GM23338 (cell line): ENCODE results near the gene ATF1. TPM values are rescaled to one million over a fixed set of nuclear protein-coding genes. Genes with fewer than 3 reads are reported as not detected.

Source experiments
- ATAC-seq: fragments of 200-7000 bp; cut with Tn5 transposase; 3 replicates; pipeline ENCODE4 v1.9.1; 2020
- DNase-seq: peaks from one replicate; pipeline ENCODE4 v3.0.0-alpha.2; 2015; ENCODE audit warnings: low spot score
- H2AFZ ChIP-seq: fragments of 200-600 bp; sonication (generic); 2 replicates; pipeline ENCODE4 v1.8.0; 2016; ENCODE audit warnings: antibody characterized with exemption, mild to moderate bottlenecking, moderate library complexity
- H3F3A ChIP-seq: fragments of 200-600 bp; sonication (generic); replicated peaks from 2 replicates; pipeline ENCODE4 v1.8.0; 2017; ENCODE audit warnings: antibody characterized with exemption, mixed run types, low read depth
- H3K27ac ChIP-seq: fragments of 200-600 bp; sonication (generic); 2 replicates; pipeline ENCODE4 v1.6.1; 2016; ENCODE audit warnings: low read depth
- H3K27me3 ChIP-seq: fragments of 200-600 bp; sonication (generic); 2 replicates; pipeline ENCODE4 v1.8.0; 2016; ENCODE audit warnings: mild to moderate bottlenecking, mixed run types, moderate library complexity; ENCODE audit not compliant: insufficient read depth
- H3K36me3 ChIP-seq: fragments of 200-600 bp; sonication (generic); 2 replicates; pipeline ENCODE4 v1.8.0; 2016; ENCODE audit warnings: mild to moderate bottlenecking; ENCODE audit not compliant: insufficient read depth
- H3K4me1 ChIP-seq: fragments of 200-600 bp; sonication (generic); 2 replicates; pipeline ENCODE4 v1.8.0; 2016; ENCODE audit warnings: mild to moderate bottlenecking, moderate library complexity; ENCODE audit not compliant: insufficient read depth
- H3K4me2 ChIP-seq: fragments of 200-600 bp; sonication (generic); 2 replicates; pipeline ENCODE4 v1.7.1; 2017; ENCODE audit warnings: mixed run types
- H3K4me3 ChIP-seq: fragments of 200-600 bp; sonication (generic); 2 replicates; pipeline ENCODE4 v1.6.1; 2016; ENCODE audit warnings: mixed run types
- H3K79me2 ChIP-seq: fragments of 200-600 bp; sonication (generic); replicated peaks from 2 replicates; pipeline ENCODE4 v1.8.0; 2017; ENCODE audit warnings: mild to moderate bottlenecking; ENCODE audit not compliant: insufficient read depth
- H3K9me2 ChIP-seq: fragments of 200-600 bp; sonication (generic); 2 replicates; pipeline ENCODE4 v1.8.0; 2017; ENCODE audit not compliant: insufficient read depth
- H4K20me1 ChIP-seq: fragments of 200-600 bp; sonication (generic); replicated peaks from 2 replicates; pipeline ENCODE4 v1.8.0; 2017; ENCODE audit warnings: mild to moderate bottlenecking; ENCODE audit not compliant: insufficient read depth
- H3K27ac Mint-ChIP-seq: 2 replicates; pipeline ENCODE4 v1.8.0; 2020; ENCODE audit warnings: inconsistent platforms, mild to moderate bottlenecking, moderate library complexity, mixed read lengths
- H3K27me3 Mint-ChIP-seq: 3 replicates; pipeline ENCODE4 v1.8.0; 2022; ENCODE audit warnings: low read depth, mild to moderate bottlenecking, moderate library complexity, mixed read lengths, inconsistent platforms; ENCODE audit not compliant: insufficient read depth, poor library complexity
- H3K36me3 Mint-ChIP-seq: 3 replicates; pipeline ENCODE4 v1.8.0; 2021; ENCODE audit warnings: low read depth, mild to moderate bottlenecking, inconsistent platforms, moderate library complexity, mixed read lengths
- H3K4me1 Mint-ChIP-seq: 3 replicates; pipeline ENCODE4 v1.8.0; 2020; ENCODE audit warnings: mild to moderate bottlenecking, inconsistent platforms, mixed read lengths
- H3K4me3 Mint-ChIP-seq: 3 replicates; pipeline ENCODE4 v1.8.0; 2021; ENCODE audit warnings: moderate library complexity, mild to moderate bottlenecking, inconsistent platforms, mixed read lengths
- H3K9me3 Mint-ChIP-seq: 3 replicates; pipeline ENCODE4 v1.8.0; 2020; ENCODE audit warnings: moderate library complexity, mild to moderate bottlenecking, inconsistent platforms, mixed read lengths
- CREB1 ChIP-seq: fragments of 250-450 bp; sonication (Bioruptor Pico); IDR thresholded peaks from 2 replicates; pipeline ENCODE4 v1.5.0; 2020; ENCODE audit warnings: low read depth, mild to moderate bottlenecking, moderate library complexity
- ETS1 ChIP-seq: IDR thresholded peaks from 2 replicates; pipeline ENCODE4 v1.6.1; 2016; ENCODE audit warnings: antibody characterized with exemption
- EZH2 ChIP-seq: fragments of 200-600 bp; sonication (generic); IDR thresholded peaks from one replicate; pipeline ENCODE4 v1.8.0; 2017; ENCODE audit warnings: antibody characterized with exemption, mild to moderate bottlenecking, low read depth; ENCODE audit not compliant: unreplicated experiment
- EZH2phosphoT487 ChIP-seq: fragments of 200-600 bp; sonication (generic); IDR thresholded peaks from one replicate; pipeline ENCODE4 v1.8.1; 2018; ENCODE audit warnings: antibody characterized with exemption; ENCODE audit not compliant: unreplicated experiment
- JUNB ChIP-seq: IDR thresholded peaks from one replicate; pipeline ENCODE4 v1.6.1; 2016; ENCODE audit warnings: antibody characterized with exemption; ENCODE audit not compliant: unreplicated experiment
- NANOG ChIP-seq: IDR thresholded peaks from 2 replicates; pipeline ENCODE4 v1.6.1; 2016; ENCODE audit warnings: antibody characterized with exemption, borderline replicate concordance
- POLR2AphosphoS5 ChIP-seq: IDR thresholded peaks from 2 replicates; pipeline ENCODE4 v1.6.1; 2016; ENCODE audit warnings: antibody characterized with exemption, low read depth
- STAT1 ChIP-seq: IDR thresholded peaks from one replicate; pipeline ENCODE4 v1.6.1; 2016; ENCODE audit warnings: antibody characterized with exemption; ENCODE audit not compliant: unreplicated experiment
- ZNF114 ChIP-seq: fragments of 250-450 bp; sonication (Bioruptor Pico); IDR thresholded peaks from 2 replicates; pipeline ENCODE4 v1.5.0; 2020; ENCODE audit warnings: mild to moderate bottlenecking, moderate library complexity
- ZNF331 ChIP-seq: fragments of 250-450 bp; sonication (Bioruptor Pico); IDR thresholded peaks from 2 replicates; pipeline ENCODE4 v1.5.0; 2020; ENCODE audit warnings: low read depth, mild to moderate bottlenecking, moderate library complexity
- polyA plus RNA-seq: library from polyadenylated mRNA; unstranded; fragments of >200 nt; fragmentation: Nextera tagmentation; extraction: Ambion mirVana; gene quantifications from 2 replicates; pipeline ENCODE4 v1.2.1, GENCODE V29; 2016
- total RNA-seq: library from RNA; depleted of rRNA; stranded (reverse); fragments of >200 nt; shearing (Covaris generic); gene quantifications from 2 replicates; pipeline ENCODE4 v1.2.3, GENCODE V29; 2014
- TF ChIP-seq, protein P1 (sequence below), 2 experiments: fragments of 200-600 bp in 1 of 2; sonication (generic) in 1 of 2; conservative IDR thresholded peaks; 2 replicates each; pipeline versions ENCODE4 v1.5.1 to v1.6.1; 2016 to 2017; ENCODE audit warnings: antibody characterized with exemption in 2 of 2, low read depth in 2 of 2, mild to moderate bottlenecking in 2 of 2, moderate library complexity in 1 of 2
- TF ChIP-seq, protein P2 (sequence below): IDR thresholded peaks from one replicate; pipeline ENCODE4 v1.6.1; 2018; ENCODE audit warnings: antibody characterized with exemption; ENCODE audit not compliant: unreplicated experiment

The ATF1 gene
- total and polyA plus RNA-seq, 2 experiments from 2014 or later = 17.5 to 22.7 TPM

GRCh38 chr12:50842637-50843493 is 79.0 kb downstream of the ATF1 start, which contains the start of gene TMPRSS12:
Gene TMPRSS12 (plus strand): TSS chr12:50842926. CDS start chr12:50842965, 39 bp downstream.
- peak; percentile 99 for ATAC-seq
- H3K9me2 ChIP-seq = peaks cover 6% of the 10 kb centered on the region; the same call in 1 of the 2 replicates
- H3K4me3 Mint-ChIP-seq = no peak within 1 kb of the TSS
- DNase-seq = peak; percentile 82
- no peaks in the 10 kb centered on the region for H3K36me3 ChIP-seq
- no peak within 1 kb of the TSS for H3K27ac ChIP-seq
- no peaks in the 10 kb centered on the region for H3K79me2 ChIP-seq
- peaks cover 10% of the 10 kb centered on the region; the same call in 2 of the 3 replicates for H3K36me3 Mint-ChIP-seq
- H2AFZ ChIP-seq = peak within 1 kb of the TSS; percentile 33
- peaks cover 3% of the 10 kb centered on the region for H3K27me3 Mint-ChIP-seq
- H3K4me1 Mint-ChIP-seq = no peaks in the 10 kb centered on the region
- H3K4me1 ChIP-seq = peaks cover 11% of the 10 kb centered on the region
- H3K4me3 ChIP-seq = peak within 1 kb of the TSS; percentile 44
- H3K4me2 ChIP-seq = peak within 1 kb of the TSS; percentile 66
- peaks cover 11% of the 10 kb centered on the region for H3K9me3 Mint-ChIP-seq
- no peaks in the 10 kb centered on the region for H3K27me3 ChIP-seq
- H3F3A ChIP-seq = no peaks in the 10 kb centered on the region
- no peak within 1 kb of the TSS for H3K27ac Mint-ChIP-seq
- TF ChIP-seq, protein P1, sequence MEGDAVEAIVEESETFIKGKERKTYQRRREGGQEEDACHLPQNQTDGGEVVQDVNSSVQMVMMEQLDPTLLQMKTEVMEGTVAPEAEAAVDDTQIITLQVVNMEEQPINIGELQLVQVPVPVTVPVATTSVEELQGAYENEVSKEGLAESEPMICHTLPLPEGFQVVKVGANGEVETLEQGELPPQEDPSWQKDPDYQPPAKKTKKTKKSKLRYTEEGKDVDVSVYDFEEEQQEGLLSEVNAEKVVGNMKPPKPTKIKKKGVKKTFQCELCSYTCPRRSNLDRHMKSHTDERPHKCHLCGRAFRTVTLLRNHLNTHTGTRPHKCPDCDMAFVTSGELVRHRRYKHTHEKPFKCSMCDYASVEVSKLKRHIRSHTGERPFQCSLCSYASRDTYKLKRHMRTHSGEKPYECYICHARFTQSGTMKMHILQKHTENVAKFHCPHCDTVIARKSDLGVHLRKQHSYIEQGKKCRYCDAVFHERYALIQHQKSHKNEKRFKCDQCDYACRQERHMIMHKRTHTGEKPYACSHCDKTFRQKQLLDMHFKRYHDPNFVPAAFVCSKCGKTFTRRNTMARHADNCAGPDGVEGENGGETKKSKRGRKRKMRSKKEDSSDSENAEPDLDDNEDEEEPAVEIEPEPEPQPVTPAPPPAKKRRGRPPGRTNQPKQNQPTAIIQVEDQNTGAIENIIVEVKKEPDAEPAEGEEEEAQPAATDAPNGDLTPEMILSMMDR (conservative IDR thresholded peaks at IDR 0.05; ENCODE audit: low read depth in 2 of 2) = peak; percentile 31 to 63
- TF ChIP-seq STAT1 = no peak
- no peaks in the 10 kb centered on the region for H4K20me1 ChIP-seq

DNA sequence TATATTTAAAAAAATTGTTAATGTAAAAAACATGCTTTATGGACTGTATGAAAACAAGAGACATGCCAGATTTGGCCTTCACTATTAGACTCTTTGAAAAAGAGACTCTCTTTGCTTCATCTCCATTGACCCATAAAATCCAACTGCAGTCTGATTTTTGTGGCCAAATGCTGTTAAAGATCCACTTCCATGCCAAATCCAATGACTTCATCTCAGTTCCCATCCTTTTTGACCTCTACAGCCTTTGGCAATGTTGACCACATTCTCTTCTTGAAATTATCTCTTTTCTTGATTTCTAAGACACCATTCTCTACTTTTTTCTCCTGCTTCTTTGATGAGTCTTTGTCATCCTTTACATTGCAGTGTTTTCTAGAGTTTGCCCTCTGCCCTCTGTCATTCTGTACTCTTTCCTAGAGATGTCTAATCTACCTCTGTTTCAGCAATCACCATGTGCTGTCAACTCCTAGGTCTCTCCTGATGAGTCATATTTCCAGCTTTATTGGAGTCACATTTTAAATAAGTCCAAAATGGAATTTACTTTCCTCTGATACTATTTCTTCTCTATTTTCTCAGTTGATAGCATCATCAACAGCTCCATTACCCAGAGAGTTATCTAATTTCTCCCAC is 81.2 kb downstream of the ATF1 start:
- Mint-ChIP-seq H3K27ac (no peak overlapping the region), H3K9me3 (peaks cover 10% of the 10 kb centered on the region), H3K4me1 (no peaks in the 10 kb centered on the region), H3K4me3 (no peak overlapping the region), H3K36me3 (peaks cover 10% of the 10 kb centered on the region; the same call in 2 of the 3 replicates), H3K27me3 (peaks cover 3% of the 10 kb centered on the region)
- Histone ChIP-seq H4K20me1 (no peaks in the 10 kb centered on the region), H2AFZ (no peak overlapping the region), H3K9me2 (peaks cover 6% of the 10 kb centered on the region; the same call in 1 of the 2 replicates), H3F3A (no peaks in the 10 kb centered on the region), H3K4me3 (no peak overlapping the region), H3K27ac (no peak overlapping the region), H3K79me2 (no peaks in the 10 kb centered on the region), H3K27me3 (no peaks in the 10 kb centered on the region), H3K4me2 (no peak overlapping the region), H3K36me3 (no peaks in the 10 kb centered on the region), H3K4me1 (peaks cover 11% of the 10 kb centered on the region)
- no peak for DNase-seq
- ATAC-seq = no peak
- TF ChIP-seq STAT1 (no peak), ZNF331 (no peak), JUNB (no peak), POLR2AphosphoS5 (no peak), EZH2 (no peak), ETS1 (no peak), ZNF114 (CRISPR knock-in tag) (no peak), NANOG (no peak), CREB1 (CRISPR knock-in tag) (no peak), EZH2phosphoT487 (no peak)
- TF ChIP-seq, protein P2, sequence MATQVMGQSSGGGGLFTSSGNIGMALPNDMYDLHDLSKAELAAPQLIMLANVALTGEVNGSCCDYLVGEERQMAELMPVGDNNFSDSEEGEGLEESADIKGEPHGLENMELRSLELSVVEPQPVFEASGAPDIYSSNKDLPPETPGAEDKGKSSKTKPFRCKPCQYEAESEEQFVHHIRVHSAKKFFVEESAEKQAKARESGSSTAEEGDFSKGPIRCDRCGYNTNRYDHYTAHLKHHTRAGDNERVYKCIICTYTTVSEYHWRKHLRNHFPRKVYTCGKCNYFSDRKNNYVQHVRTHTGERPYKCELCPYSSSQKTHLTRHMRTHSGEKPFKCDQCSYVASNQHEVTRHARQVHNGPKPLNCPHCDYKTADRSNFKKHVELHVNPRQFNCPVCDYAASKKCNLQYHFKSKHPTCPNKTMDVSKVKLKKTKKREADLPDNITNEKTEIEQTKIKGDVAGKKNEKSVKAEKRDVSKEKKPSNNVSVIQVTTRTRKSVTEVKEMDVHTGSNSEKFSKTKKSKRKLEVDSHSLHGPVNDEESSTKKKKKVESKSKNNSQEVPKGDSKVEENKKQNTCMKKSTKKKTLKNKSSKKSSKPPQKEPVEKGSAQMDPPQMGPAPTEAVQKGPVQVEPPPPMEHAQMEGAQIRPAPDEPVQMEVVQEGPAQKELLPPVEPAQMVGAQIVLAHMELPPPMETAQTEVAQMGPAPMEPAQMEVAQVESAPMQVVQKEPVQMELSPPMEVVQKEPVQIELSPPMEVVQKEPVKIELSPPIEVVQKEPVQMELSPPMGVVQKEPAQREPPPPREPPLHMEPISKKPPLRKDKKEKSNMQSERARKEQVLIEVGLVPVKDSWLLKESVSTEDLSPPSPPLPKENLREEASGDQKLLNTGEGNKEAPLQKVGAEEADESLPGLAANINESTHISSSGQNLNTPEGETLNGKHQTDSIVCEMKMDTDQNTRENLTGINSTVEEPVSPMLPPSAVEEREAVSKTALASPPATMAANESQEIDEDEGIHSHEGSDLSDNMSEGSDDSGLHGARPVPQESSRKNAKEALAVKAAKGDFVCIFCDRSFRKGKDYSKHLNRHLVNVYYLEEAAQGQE = no peak
- TF ChIP-seq, protein P1 (conservative IDR thresholded peaks at IDR 0.05; ENCODE audit: low read depth in 2 of 2) = no peak
